GM21825 (cell line): ENCODE results near the gene OAF.
"Not testable (repeated sequence)": the region's sequence is repeated elsewhere in the genome, so short reads cannot be mapped to it uniquely, and the experiment has no call there.

Experiments
- ATAC-seq: cut with Tn5 transposase; IDR thresholded peaks from one replicate; pipeline ENCODE4 v1.9.1; 2021; ENCODE audit warnings: mild to moderate bottlenecking, moderate library complexity; ENCODE audit not compliant: unreplicated experiment

Gene OAF

GRCh38 chr11:120210626-120211521, at the start of gene OAF:
OAF (plus strand) TSS chr11:120211032; CDS start chr11:120211280, 248 bp downstream.
- peak; percentile 82 for ATAC-seq

- ATAC-seq: no peak
These were observed 43.2 kb upstream of the OAF start for GRCh38 chr11:120167659-120168058.

GRCh38 chr11:120168108-120168959, 42.5 kb upstream of the OAF start:
- no peak for ATAC-seq

GRCh38 chr11:120168960-120169681, 41.7 kb upstream of the OAF start:
- ATAC-seq: no peak

- ATAC-seq: no peak
These were observed 40.7 kb upstream of the OAF start for GRCh38 chr11:120169981-120170698.

- no peak for ATAC-seq
These were observed 40.0 kb upstream of the OAF start for GRCh38 chr11:120170741-120171261.

- ATAC-seq: no peak
These were observed 38.5 kb upstream of the OAF start for GRCh38 chr11:120172054-120172911.

GRCh38 chr11:120173019-120173705, 37.7 kb upstream of the OAF start:
- no peak for ATAC-seq

- ATAC-seq: no peak
These were observed 37.0 kb upstream of the OAF start for GRCh38 chr11:120173807-120174206.

GRCh38 chr11:120174866-120175265, 36.0 kb upstream of the OAF start:
- no peak for ATAC-seq

- ATAC-seq: no peak
These were observed 32.2 kb upstream of the OAF start for GRCh38 chr11:120178561-120179056.

- no peak for ATAC-seq
These were observed 31.7 kb upstream of the OAF start for GRCh38 chr11:120179057-120179672.

- not testable (repeated sequence) for ATAC-seq
These were observed 30.8 kb upstream of the OAF start for GRCh38 chr11:120180063-120180462.

- no peak for ATAC-seq
These were observed 30.1 kb upstream of the OAF start for GRCh38 chr11:120180551-120181232.

- ATAC-seq: no peak
These were observed 29.4 kb upstream of the OAF start for GRCh38 chr11:120181376-120181975.

- ATAC-seq: no peak
These were observed 28.5 kb upstream of the OAF start for GRCh38 chr11:120182372-120182771.
